H9 (cell line): ENCODE results near the gene ANKRD12. TPM values are rescaled to one million over a fixed set of nuclear protein-coding genes. Genes with fewer than 3 reads are reported as not detected.

Experiments used
- DNase-seq: peaks from one replicate; pipeline ENCODE4 v3.0.0-alpha.2; 2017
- H2AFZ ChIP-seq: one replicate; pipeline ENCODE4 v1.6.1; 2013; ENCODE audit warnings: mild to moderate bottlenecking, low read length, control low read depth, moderate library complexity
- H2AK5ac ChIP-seq: 2 replicates; pipeline ENCODE4 v1.6.1; 2013; ENCODE audit warnings: low read length, control low read depth, mixed read lengths; ENCODE audit not compliant: insufficient read length
- H2BK120ac ChIP-seq: one replicate; pipeline ENCODE4 v1.6.1; 2013; ENCODE audit warnings: low read depth, mild to moderate bottlenecking, low read length, control low read depth, inconsistent platforms; ENCODE audit not compliant: poor library complexity, severe bottlenecking
- H2BK12ac ChIP-seq: 2 replicates; pipeline ENCODE4 v1.6.1; 2013; ENCODE audit warnings: low read length, control low read depth, mixed read lengths, low read depth; ENCODE audit not compliant: insufficient read length
- H2BK15ac ChIP-seq: 2 replicates; pipeline ENCODE4 v1.6.1; 2013; ENCODE audit warnings: low read depth, low read length, control low read depth
- H2BK20ac ChIP-seq: one replicate; pipeline ENCODE4 v1.6.1; 2013; ENCODE audit warnings: low read depth, mild to moderate bottlenecking, low read length, control low read depth, inconsistent platforms; ENCODE audit not compliant: poor library complexity, severe bottlenecking
- H2BK5ac ChIP-seq: 2 replicates; pipeline ENCODE4 v1.6.1; 2013; ENCODE audit warnings: low read length, control low read depth, mixed read lengths; ENCODE audit not compliant: insufficient read length
- H3K14ac ChIP-seq: 2 replicates; pipeline ENCODE4 v1.6.1; 2013; ENCODE audit warnings: low read length, control low read depth; ENCODE audit not compliant: insufficient read depth
- H3K18ac ChIP-seq: 2 replicates; pipeline ENCODE4 v1.6.1; 2013; ENCODE audit warnings: low read depth, mild to moderate bottlenecking, mixed read lengths, low read length, control low read depth; ENCODE audit not compliant: insufficient read length
- H3K23ac ChIP-seq: 2 replicates; pipeline ENCODE4 v1.6.1; 2013; ENCODE audit warnings: low read length, control low read depth, mixed read lengths, low read depth; ENCODE audit not compliant: insufficient read length
- H3K23me2 ChIP-seq: 2 replicates; pipeline ENCODE4 v1.6.1; 2013; ENCODE audit warnings: low read depth, mild to moderate bottlenecking, mixed read lengths, low read length, control low read depth; ENCODE audit not compliant: insufficient read length, poor library complexity, severe bottlenecking
- H3K27ac ChIP-seq: 2 replicates; pipeline ENCODE4 v1.5.1; 2013; ENCODE audit warnings: low read length, control low read depth, mixed read lengths, low read depth; ENCODE audit not compliant: insufficient read length
- H3K27me3 ChIP-seq: 2 replicates; pipeline ENCODE4 v1.6.1; 2013; ENCODE audit warnings: low read length, control low read depth, inconsistent platforms; ENCODE audit not compliant: insufficient read depth
- H3K4ac ChIP-seq: 2 replicates; pipeline ENCODE4 v1.6.1; 2013; ENCODE audit warnings: low read depth, mild to moderate bottlenecking, control low read depth, inconsistent platforms, low read length, moderate library complexity
- H3K4me1 ChIP-seq: 2 replicates; pipeline ENCODE4 v1.6.1; 2013; ENCODE audit warnings: low read length, control low read depth, inconsistent platforms; ENCODE audit not compliant: insufficient read depth
- H3K4me2 ChIP-seq: 2 replicates; pipeline ENCODE4 v1.6.1; 2013; ENCODE audit warnings: low read length, control low read depth, mixed read lengths; ENCODE audit not compliant: insufficient read length, insufficient read depth
- H3K56ac ChIP-seq: 2 replicates; pipeline ENCODE4 v1.6.1; 2013; ENCODE audit warnings: low read depth, mild to moderate bottlenecking, mixed read lengths, low read length, control low read depth; ENCODE audit not compliant: insufficient read length
- H3K79me1 ChIP-seq: 2 replicates; pipeline ENCODE4 v1.6.1; 2013; ENCODE audit warnings: low read depth, mild to moderate bottlenecking, moderate library complexity, low read length, control low read depth, inconsistent platforms; ENCODE audit not compliant: insufficient read depth, poor library complexity, severe bottlenecking
- H3K79me2 ChIP-seq: 2 replicates; pipeline ENCODE4 v1.6.1; 2013; ENCODE audit warnings: low read length, control low read depth, inconsistent platforms; ENCODE audit not compliant: insufficient read depth
- H3K9ac ChIP-seq: 2 replicates; pipeline ENCODE4 v1.6.1; 2013; ENCODE audit warnings: low read length, control low read depth, mixed read lengths; ENCODE audit not compliant: insufficient read length; ENCODE audit errors: extremely low read depth
- H3K9me3 ChIP-seq: one replicate; pipeline ENCODE4 v1.6.1; 2013; ENCODE audit warnings: low read depth, low read length, inconsistent platforms; ENCODE audit not compliant: control insufficient read depth
- H3T11ph ChIP-seq: one replicate; pipeline ENCODE4 v1.6.1; 2013; ENCODE audit warnings: mild to moderate bottlenecking, low read length, control low read depth, inconsistent platforms
- H4K20me1 ChIP-seq: one replicate; pipeline ENCODE4 v1.6.1; 2013; ENCODE audit not compliant: control insufficient read depth, insufficient read length, insufficient read depth
- H4K5ac ChIP-seq: 2 replicates; pipeline ENCODE4 v1.6.1; 2013; ENCODE audit warnings: low read depth, mild to moderate bottlenecking, mixed read lengths, low read length, control low read depth; ENCODE audit not compliant: insufficient read length
- H4K8ac ChIP-seq: replicated peaks from 2 replicates; pipeline ENCODE4 v1.6.1; 2013; ENCODE audit warnings: low read length, control low read depth, mixed read lengths, low read depth; ENCODE audit not compliant: insufficient read length
- H4K91ac ChIP-seq: 2 replicates; pipeline ENCODE4 v1.6.1; 2013; ENCODE audit warnings: low read depth, mild to moderate bottlenecking, moderate library complexity, mixed read lengths, low read length, control low read depth; ENCODE audit not compliant: insufficient read length
- H3K27ac Mint-ChIP-seq, 3 experiments: 2 replicates in 2 of 3; 3 replicates in 1 of 3; pipeline ENCODE4 v1.8.0; 2020 to 2021; ENCODE audit warnings: mixed read lengths in 3 of 3, mild to moderate bottlenecking in 1 of 3, moderate library complexity in 1 of 3
- H3K27me3 Mint-ChIP-seq: 2 replicates; pipeline ENCODE4 v1.8.0; 2021; ENCODE audit warnings: low read depth, mild to moderate bottlenecking, moderate library complexity, mixed read lengths
- H3K36me3 Mint-ChIP-seq, 3 experiments: 2 replicates in 2 of 3; 3 replicates in 1 of 3; pipeline ENCODE4 v1.8.0; 2020 to 2021; ENCODE audit warnings: low read depth in 3 of 3, mixed read lengths in 3 of 3; ENCODE audit not compliant: insufficient read depth in 1 of 3
- H3K4me1 Mint-ChIP-seq, 2 experiments: 2 replicates each; pipeline ENCODE4 v1.8.0; 2020; ENCODE audit warnings: mixed read lengths in 2 of 2
- H3K4me3 Mint-ChIP-seq, 2 experiments: 2 replicates in 1 of 2; 3 replicates in 1 of 2; pipeline ENCODE4 v1.8.0; 2020 to 2021; ENCODE audit warnings: mild to moderate bottlenecking in 2 of 2, mixed read lengths in 2 of 2, moderate library complexity in 1 of 2
- H3K9me3 Mint-ChIP-seq, 2 experiments: 2 replicates in 1 of 2; 3 replicates in 1 of 2; pipeline ENCODE4 v1.8.0; 2020; ENCODE audit warnings: mild to moderate bottlenecking in 2 of 2, mixed read lengths in 2 of 2, moderate library complexity in 1 of 2
- CTCF ChIP-seq: fragments of 200-600 bp; sonication (generic); conservative IDR thresholded peaks from 3 replicates; pipeline ENCODE4 v1.8.0; 2021; ENCODE audit warnings: antibody characterized with exemption, mild to moderate bottlenecking
- WGBS: extraction: QIAGEN DNeasy Blood & Tissue Kit; methylation state at CpG from one replicate; pipeline ENCODE4 v1.1.7; 2013; ENCODE audit warnings: missing lambda C conversion rate, low lambda C conversion rate, mixed read lengths; ENCODE audit not compliant: insufficient read length; ENCODE audit errors: extremely low coverage; 5-methylcytosine and 5-hydroxymethylcytosine counted together
- total RNA-seq: library from RNA; stranded (reverse); gene quantifications from 2 replicates; pipeline ENCODE4 v1.2.1, GENCODE V29; 2021

ANKRD12 gene
- total RNA-seq, 1 experiment from 2014 or later, result 38.9 TPM

GRCh38 chr18:9233771-9234440 is 97.3 kb downstream of the ANKRD12 start:
- no CpG with 5 or more reads among the region's 10 CpGs for WGBS
- Histone ChIP-seq H4K20me1 (no peaks in the 10 kb centered on the region), H3T11ph (no peak overlapping the region), H2BK15ac (no peak overlapping the region), H3K9me3 (no peaks in the 10 kb centered on the region), H3K56ac (no peak overlapping the region), H3K18ac (no peak overlapping the region), H4K8ac (no peak overlapping the region), H2AFZ (no peak overlapping the region), H4K5ac (no peak overlapping the region), H3K79me1 (no peaks in the 10 kb centered on the region), H4K91ac (no peak overlapping the region), H2BK5ac (no peak overlapping the region), H3K27ac (no peak overlapping the region), H3K27me3 (no peaks in the 10 kb centered on the region), H3K79me2 (no peaks in the 10 kb centered on the region; the same call in 1 of the 2 replicates), H3K4ac (no peak overlapping the region), H3K4me1 (no peaks in the 10 kb centered on the region), H3K23me2 (no peaks in the 10 kb centered on the region), H2BK120ac (no peak overlapping the region), H3K23ac (no peak overlapping the region), H2BK20ac (no peak overlapping the region), H2BK12ac (no peak overlapping the region), H3K4me2 (no peak overlapping the region), H2AK5ac (no peak overlapping the region), H3K9ac (no peak overlapping the region), H3K14ac (no peak overlapping the region)
- DNase-seq, result peak; percentile 54
- Mint-ChIP-seq H3K9me3 (peaks cover 22% of the 10 kb centered on the region in 2 experiments), H3K27ac (peak overlapping the region in 1 of 3 experiments; percentile 20; a peak in 1 of 7 replicates), H3K27me3 (no peaks in the 10 kb centered on the region; the same call in 1 of the 2 replicates), H3K4me1 (peaks cover 3 to 4% of the 10 kb centered on the region in 2 experiments; a peak in 3 of 4 replicates), H3K36me3 (peaks cover 22 to 38% (median 30%) of the 10 kb centered on the region in 3 experiments), H3K4me3 (no peak overlapping the region)
- TF ChIP-seq CTCF, result peak; percentile 49; the same call in 2 of the 3 replicates
